ENCODE measurements around the gene HP1BP3.

DNA sequence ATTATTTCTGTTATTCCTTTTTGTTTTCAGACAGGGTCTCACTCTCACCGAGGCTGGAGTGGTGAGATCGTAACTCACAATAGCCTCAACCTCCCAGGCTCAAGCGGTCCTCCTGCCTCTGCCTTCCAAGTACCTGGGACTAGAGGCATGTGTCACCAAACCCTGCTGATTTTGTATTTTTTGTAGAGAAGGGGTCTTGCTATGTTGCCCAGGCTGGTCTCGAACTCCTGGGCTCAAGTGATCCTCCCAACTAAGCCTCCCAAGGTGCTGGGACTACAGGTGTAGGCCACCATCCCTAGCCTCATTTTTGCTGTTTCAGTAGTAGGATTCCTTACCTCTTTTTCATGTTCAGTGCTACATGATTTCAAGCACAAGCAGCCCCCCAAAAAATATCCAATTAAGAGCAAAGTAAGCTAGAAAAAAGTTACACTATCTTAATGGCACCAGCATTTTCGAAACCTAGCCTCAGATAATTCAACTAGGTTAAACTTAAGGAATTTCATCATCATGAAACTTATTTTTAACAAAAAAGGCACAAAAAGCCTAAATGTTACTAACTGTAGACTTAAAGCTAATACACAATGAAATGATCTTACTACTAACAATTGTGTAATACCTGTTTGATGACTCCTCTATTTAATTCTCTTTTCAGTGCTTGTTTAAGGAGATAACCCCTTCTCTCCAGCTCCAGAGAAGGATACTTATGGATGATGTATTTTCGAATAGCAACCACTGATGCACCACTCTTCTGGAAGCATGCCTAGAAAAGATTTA, 16.6 kb downstream of the HP1BP3 start:
- TF ChIP-seq, protein P1, sequence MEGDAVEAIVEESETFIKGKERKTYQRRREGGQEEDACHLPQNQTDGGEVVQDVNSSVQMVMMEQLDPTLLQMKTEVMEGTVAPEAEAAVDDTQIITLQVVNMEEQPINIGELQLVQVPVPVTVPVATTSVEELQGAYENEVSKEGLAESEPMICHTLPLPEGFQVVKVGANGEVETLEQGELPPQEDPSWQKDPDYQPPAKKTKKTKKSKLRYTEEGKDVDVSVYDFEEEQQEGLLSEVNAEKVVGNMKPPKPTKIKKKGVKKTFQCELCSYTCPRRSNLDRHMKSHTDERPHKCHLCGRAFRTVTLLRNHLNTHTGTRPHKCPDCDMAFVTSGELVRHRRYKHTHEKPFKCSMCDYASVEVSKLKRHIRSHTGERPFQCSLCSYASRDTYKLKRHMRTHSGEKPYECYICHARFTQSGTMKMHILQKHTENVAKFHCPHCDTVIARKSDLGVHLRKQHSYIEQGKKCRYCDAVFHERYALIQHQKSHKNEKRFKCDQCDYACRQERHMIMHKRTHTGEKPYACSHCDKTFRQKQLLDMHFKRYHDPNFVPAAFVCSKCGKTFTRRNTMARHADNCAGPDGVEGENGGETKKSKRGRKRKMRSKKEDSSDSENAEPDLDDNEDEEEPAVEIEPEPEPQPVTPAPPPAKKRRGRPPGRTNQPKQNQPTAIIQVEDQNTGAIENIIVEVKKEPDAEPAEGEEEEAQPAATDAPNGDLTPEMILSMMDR (IDR thresholded peaks at IDR 0.05; ENCODE audit: low read depth, low read length, poor library complexity, severe bottlenecking) = no peak
- TF ChIP-seq EZH2phosphoT487 (IDR thresholded peaks at IDR 0.05; ENCODE audit: borderline replicate concordance, low read length) = no peak

Measured in DOHH2 (cell line).